NOMO-1 treated with DMSO at 0.1 percent for 48 hours (cell line): Measurements from ENCODE around the gene CUEDC2.
A peak's percentile ranks its signal among the peaks of the same experiment; 100 is the strongest.

Source experiments
- DNase-seq: peaks from one replicate; lab custom pipeline; 2025; ENCODE audit not compliant: unreplicated experiment; lab: John Stamatoyannopoulos, UW

The CUEDC2 gene

DNA sequence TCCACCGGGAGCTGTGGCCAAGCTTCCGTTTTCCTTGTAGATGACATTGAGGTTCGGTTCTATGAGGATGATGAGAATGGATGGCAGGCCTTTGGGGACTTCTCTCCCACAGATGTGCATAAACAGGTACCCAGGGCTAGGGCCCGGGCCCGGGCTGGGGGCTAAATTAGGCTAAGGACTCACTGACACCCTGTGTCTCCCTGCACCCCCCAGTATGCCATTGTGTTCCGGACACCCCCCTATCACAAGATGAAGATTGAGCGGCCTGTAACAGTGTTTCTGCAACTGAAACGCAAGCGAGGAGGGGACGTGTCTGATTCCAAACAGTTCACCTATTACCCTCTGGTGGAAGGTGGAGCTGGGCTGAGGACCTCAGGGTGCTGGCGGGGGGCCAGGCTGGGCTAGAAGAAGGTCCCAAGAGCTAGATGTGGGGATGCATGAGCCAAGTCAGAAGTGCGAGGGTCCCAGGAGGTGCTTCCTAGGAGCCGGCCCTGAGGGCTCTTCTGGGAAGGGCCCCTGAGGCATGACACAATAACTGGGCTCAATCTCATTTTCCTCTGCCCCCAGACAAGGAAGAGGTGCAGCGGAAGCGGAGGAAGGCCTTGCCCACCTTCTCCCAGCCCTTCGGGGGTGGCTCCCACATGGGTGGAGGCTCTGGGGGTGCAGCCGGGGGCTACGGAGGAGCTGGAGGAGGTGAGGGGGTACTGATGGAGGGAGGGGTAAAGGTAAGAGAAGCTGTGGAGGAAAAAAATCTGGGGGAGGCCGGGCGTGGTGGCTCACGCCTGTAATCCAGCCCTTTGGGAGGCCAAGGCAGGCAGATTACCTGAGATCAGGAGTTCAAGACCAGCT, 34.0 kb downstream of the CUEDC2 start:
- no peak for DNase-seq

DNA sequence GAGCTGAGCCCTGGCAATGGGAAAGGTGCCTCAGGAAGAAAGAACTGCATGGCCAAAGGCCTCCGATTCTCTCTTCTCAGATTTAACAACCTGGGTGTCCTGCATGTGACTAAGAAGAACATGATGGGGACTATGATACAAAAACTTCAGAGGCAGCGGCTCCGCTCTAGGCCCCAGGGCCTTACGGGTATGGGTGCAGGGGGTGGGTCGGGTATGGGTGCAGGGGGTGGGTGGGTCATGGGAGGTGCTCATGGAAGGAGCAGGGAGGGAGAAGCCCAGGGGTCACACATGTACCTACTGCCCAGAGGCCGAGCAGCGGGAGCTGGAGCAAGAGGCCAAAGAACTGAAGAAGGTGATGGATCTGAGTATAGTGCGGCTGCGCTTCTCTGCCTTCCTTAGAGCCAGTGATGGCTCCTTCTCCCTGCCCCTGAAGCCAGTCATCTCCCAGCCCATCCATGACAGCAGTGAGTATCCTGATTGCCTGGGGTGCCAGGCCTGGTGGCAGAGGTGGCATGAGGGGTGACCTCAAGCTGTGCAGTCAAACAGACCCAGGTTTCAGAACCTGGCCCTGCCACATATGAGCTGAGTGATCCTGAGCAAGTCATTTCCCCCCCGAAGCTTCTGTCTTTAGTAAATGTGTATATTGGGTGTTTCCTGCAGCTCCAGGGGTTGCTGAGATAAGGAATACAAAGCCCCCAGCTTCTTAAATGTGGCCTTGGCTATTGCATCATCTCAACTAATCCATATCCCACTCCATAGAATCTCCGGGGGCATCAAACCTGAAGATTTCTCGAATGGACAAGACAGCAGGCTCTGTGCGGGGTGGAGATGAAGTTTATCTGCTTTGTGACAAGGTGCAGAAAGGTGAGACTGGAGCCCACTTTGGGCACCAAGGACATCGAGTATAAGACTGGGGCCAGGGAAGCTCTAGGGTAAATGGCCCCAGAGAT, 34.9 kb downstream of the CUEDC2 start:
- no peak for DNase-seq

GRCh38 chr10:102396730-102397151, 35.6 kb downstream of the CUEDC2 start:
- no peak for DNase-seq

DNA sequence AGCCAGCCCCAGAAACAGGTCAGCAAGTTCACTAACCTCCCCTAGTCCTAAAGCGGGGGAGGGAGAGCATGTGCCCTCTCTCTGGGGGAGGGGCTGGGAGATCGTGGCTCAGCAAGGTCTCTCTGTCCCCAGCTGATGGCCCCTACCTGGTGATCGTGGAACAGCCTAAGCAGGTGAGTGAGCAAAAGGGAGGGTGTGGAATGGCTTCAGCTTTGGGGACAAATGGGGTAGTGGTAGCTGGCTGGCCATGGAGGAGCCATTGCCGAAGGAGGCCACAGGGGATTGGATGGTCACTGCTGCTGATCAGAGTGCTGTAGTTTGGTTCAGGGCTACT, 36.1 kb downstream of the CUEDC2 start:
- DNase-seq, result no peak

DNA sequence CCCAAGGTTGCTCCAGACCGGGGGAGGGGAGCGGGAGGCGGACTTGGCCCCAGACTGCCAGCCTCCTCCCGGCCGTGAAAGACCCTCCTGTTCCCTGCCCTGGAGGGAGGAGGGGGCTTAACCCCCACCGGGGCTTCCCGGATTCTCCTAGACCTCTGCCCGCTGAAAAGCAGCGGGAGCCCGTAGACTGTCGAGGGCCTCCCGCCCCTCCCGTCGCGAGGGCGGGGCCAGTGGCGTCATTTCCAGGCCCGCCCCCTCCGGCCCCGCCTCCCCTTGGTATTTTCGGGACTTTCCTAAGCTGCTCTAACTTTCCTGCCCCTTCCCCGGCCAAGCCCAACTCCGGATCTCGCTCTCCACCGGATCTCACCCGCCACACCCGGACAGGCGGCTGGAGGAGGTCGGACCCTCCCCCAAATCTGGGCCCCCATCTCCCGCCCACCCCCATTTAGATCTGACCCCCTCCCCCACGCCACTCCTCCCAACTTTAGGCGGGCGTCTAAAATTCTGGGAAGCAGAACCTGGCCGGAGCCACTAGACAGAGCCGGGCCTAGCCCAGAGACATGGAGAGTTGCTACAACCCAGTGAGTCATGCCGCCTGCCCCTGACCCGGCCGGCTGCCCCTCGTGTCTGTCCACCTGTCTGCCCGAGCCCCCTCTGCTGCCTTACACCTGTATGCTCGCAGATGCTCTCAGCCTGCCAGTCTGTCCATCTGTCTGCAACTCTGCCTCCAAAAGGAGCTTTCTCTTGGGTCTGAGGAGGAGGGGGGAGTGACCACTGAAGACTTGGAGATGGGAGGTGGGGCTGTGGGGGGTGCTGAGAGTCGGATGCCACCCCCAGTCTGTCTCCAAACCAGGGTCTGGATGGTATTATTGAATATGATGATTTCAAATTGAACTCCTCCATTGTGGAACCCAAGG, 36.7 kb downstream of the CUEDC2 start, which contains the start of gene NFKB2:
Gene NFKB2, plus strand, starts transcription at position 306 of the 917 bp plus-strand sequence. Its CDS starts 255 bp downstream, at position 561.
- peak; percentile 35 for DNase-seq

- no peak for DNase-seq
These were observed 37.5 kb downstream of the CUEDC2 start for GRCh38 chr10:102394801-102395399.

GRCh38 chr10:102394079-102394800, 38.1 kb downstream of the CUEDC2 start:
- DNase-seq, result peak; percentile 88

GRCh38 chr10:102393411-102394078, 38.8 kb downstream of the CUEDC2 start:
- DNase-seq, result no peak

- no peak for DNase-seq
These were observed 40.1 kb downstream of the CUEDC2 start for GRCh38 chr10:102392306-102392705.

DNA sequence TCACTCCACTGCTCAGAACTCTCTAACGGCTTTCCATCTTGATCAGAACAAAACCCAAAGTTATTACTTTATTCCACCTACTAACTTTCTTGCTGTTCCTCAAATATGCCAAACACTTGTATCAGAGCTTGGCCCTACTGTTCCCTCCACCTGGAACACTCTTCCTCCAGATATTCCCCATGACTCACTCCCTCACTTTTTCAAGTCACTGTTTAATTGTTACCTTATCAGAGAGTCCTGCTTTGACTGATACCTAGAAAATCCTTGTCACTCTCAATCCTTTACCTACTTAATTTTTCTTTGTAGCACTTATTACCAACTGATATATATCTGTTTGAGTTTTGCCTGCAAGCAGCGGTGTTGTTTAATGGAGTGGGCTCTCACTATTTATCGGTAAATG, 42.5 kb downstream of the CUEDC2 start:
- no peak for DNase-seq

DNA sequence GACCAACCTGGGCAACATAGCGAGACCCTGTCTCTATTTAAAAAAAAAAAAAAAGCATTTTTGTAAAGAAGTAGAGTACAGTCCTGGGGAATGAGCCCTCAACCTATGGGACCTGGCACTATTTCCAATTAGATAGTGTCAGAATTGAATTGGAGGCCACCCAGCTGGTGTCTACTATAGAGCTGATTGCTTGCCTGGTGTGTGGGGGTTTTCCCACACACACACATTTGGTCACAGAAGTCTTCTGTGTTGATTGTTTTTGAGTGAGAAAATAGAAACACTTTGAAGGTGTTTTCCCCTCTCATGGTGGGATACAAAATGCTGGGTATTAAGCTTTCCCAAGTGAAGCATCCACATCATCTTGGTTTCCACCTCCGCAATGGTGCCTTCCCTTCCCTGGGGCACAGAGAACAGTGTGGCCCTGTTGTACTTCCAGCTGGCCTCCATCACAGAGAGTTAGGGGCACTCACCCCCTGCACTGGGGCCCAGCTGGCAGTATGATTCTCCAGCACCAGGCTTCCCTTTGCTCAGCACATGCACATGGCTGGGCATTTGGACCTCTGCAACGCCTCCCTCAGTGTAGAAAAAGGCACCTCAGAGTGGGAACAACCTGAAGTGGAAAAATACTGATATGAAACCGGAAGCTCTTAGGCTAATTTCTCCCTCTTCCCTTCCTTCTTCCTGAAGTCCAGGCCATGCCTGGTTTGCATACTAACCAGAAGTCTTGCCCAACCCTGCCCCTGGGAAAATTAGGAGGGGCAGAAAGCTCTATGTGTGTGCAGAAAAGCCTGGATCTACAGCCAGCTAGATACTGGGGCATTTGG, 47.6 kb downstream of the CUEDC2 start:
- no peak for DNase-seq

DNA sequence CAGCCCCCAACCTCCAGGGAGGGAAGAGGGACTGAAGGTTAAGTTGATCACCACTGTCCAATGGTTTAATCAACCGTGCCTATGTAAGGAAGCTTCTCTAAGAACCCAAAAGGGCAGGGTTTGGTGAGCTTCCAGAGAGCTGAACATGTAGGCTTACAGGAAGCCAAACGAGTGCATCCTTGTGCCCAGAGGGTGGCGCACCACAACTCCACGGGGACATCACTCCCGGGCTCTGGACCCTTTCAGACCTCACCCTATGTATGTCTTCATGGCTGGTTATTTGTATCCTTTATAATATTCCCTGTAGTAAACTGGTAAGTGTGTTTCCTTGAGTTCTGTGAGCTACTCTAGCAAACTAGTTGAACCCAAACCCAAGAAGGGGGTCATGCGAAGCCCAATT, 48.3 kb downstream of the CUEDC2 start:
- DNase-seq, result no peak

GRCh38 chr10:102382871-102383270, 49.5 kb downstream of the CUEDC2 start:
- no peak for DNase-seq

DNA sequence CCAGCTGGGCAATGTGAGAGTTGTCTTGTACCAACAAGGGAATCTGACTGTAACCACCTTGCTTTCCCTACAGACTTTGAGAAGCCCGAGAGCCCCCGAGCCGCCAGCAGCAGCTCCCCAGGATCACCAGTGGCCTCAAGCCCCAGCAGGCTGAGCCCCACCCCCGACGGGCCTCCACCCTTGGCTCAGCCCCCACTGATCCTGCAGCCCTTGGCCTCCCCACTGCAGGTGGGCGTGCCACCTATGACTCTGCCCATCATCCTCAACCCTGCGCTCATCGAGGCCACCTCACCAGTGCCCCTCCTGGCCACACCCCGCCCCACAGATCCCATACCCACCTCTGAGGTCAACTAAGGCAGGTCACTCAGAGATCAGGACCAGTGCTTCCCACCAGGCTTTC, 50.4 kb downstream of the CUEDC2 start:
- DNase-seq, result no peak

DNA sequence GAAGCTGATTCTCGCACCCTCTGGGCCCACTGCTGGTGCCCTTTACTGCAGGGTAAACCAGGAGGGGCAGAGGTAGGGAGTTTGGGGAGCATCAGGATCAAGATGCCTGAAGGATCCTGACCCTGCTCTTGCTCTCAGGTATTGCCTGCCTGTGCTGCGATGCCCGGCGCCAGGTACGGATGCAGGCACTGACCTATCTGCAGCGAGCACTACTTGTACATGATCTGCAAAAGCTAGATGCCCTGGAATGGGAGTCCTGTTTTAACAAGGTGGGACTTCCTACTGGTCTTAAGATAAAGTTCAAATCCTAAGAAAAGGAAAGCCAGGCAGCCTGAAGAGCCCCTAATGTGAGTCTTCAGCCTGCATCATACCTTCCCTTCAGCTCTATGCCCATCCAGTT, 53.0 kb downstream of the CUEDC2 start:
- no peak for DNase-seq

GRCh38 chr10:102376901-102377300, 55.5 kb downstream of the CUEDC2 start:
- no peak for DNase-seq

- DNase-seq, result no peak
These were observed 56.5 kb downstream of the CUEDC2 start for GRCh38 chr10:102375867-102376266.

- no peak for DNase-seq
These were observed 57.1 kb downstream of the CUEDC2 start for GRCh38 chr10:102375250-102375649.
